ENCODE data around the gene TRAF3IP1. TPM values are rescaled to one million over a fixed set of nuclear protein-coding genes. Genes with fewer than 3 reads are reported as not detected.

The TRAF3IP1 gene
- total RNA-seq, 4 donors from 2014 or later, result 12.6 to 41.8 (median 27.6) TPM

DNA sequence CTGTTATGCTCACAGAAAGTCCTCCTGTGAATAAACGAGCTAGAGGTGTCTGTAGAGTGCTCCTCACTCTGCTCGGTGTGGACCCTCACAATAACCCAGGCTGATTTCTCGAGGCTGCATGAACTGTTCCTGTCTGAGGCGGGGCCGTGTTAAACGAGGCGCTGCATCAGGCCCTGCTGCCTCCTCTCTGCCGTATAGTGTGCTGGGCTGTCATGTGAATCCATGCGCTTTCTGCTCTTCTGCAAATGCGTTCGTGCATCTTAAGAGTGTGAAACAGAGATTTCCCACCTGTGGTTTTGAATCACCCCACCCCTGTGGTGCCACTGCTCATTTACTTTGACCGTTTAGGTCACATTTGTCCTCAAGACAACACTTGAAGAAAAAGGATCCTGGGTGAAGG, 26.2 kb downstream of the TRAF3IP1 start:
- TF ChIP-seq, protein P1, sequence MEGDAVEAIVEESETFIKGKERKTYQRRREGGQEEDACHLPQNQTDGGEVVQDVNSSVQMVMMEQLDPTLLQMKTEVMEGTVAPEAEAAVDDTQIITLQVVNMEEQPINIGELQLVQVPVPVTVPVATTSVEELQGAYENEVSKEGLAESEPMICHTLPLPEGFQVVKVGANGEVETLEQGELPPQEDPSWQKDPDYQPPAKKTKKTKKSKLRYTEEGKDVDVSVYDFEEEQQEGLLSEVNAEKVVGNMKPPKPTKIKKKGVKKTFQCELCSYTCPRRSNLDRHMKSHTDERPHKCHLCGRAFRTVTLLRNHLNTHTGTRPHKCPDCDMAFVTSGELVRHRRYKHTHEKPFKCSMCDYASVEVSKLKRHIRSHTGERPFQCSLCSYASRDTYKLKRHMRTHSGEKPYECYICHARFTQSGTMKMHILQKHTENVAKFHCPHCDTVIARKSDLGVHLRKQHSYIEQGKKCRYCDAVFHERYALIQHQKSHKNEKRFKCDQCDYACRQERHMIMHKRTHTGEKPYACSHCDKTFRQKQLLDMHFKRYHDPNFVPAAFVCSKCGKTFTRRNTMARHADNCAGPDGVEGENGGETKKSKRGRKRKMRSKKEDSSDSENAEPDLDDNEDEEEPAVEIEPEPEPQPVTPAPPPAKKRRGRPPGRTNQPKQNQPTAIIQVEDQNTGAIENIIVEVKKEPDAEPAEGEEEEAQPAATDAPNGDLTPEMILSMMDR (IDR thresholded peaks at IDR 0.05), result no peak
- TF ChIP-seq POLR2A (IDR thresholded peaks at IDR 0.05), result no peak
- Histone ChIP-seq H3K27ac (no peak overlapping the region), H3K36me3 (no peaks in the 10 kb centered on the region), H3K9me3 (no peaks in the 10 kb centered on the region), H3K27me3 (no peaks in the 10 kb centered on the region), H3K4me1 (no peaks in the 10 kb centered on the region), H3K4me3 (no peak overlapping the region)
- intact Hi-C loops (cut with DNase I; ENCODE audit: low total_unique reads), result no loop called here
- DNase-seq, result no peak

DNA sequence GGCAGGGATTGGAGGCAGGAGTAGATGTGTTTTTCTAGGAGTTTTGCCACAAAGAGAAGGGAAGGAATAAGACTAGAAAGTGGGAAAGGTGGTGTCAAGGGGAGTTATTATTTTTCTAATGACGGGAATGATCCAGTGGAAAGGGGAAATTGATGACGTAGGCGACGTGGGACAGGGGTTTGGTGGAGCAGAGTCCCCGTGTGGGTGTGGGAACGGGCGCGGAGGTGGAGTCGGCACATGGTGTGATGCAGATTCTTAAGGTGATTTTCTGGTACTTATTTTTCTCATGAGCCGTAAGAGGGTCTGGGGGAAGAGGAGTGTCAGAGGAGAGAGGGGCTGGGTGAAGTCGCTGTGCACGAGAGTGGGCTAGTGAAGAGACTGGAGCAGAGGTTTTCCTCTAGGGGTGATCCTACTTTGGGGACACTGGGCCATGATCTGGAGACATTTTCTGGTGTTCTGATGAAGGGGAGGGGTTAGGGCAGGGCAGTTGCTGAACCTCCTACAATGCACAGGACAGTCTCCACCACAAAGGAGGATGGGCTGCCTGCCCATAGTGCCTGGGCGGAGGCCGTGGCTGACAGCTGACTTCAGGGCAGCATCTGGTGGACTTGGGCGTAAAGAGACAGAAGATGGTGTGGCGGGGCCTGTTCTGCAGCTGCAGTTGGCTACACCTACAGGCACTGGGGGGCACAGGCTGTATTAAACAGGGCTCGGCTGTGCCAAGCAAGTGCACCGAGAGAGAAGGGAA, 30.0 kb downstream of the TRAF3IP1 start:
- intact Hi-C loops (cut with DNase I; ENCODE audit: low total_unique reads), result no loop called here
- H3K36me3 ChIP-seq, result no peaks in the 10 kb centered on the region
- DNase-seq, result no peak

DNA sequence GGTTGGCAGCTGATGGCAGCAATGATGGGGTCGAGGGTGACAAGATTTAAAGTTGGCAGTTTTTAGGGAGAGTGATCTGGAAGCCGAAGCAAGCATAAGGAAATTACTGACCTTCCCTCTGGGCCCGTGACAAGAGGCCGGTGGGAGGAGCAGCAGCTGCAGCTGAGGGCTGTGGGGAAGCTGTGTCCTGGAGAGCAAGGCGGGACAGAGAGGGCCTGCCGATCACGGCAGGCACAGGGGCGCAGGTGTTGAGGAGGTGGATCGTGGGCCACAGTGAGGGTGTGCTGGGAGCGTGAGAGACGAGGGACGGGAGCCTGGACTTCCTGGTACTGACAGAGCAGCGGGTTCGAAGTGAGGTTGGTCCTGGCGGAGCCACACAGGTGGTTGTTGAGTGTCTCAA, 31.0 kb downstream of the TRAF3IP1 start:
- H3K36me3 ChIP-seq, result no peaks in the 10 kb centered on the region
- no peak for TF ChIP-seq POLR2A (IDR thresholded peaks at IDR 0.05)
- TF ChIP-seq, protein P1 (IDR thresholded peaks at IDR 0.05), result no peak
- no peak overlapping the region for H3K27ac ChIP-seq
- H3K4me3 ChIP-seq, result no peak overlapping the region
- no peak for DNase-seq
- intact Hi-C loops (cut with DNase I; ENCODE audit: low total_unique reads), result no loop called here
- H3K4me1 ChIP-seq, result no peaks in the 10 kb centered on the region
- H3K9me3 ChIP-seq, result no peaks in the 10 kb centered on the region
- H3K27me3 ChIP-seq, result no peaks in the 10 kb centered on the region

More for the DNA sequence above, 30.0 kb downstream of the TRAF3IP1 start:
- H3K4me1 ChIP-seq, result no peaks in the 10 kb centered on the region
- no peak overlapping the region for H3K27ac ChIP-seq
- no peaks in the 10 kb centered on the region for H3K27me3 ChIP-seq
- H3K4me3 ChIP-seq, result no peak overlapping the region
- H3K9me3 ChIP-seq, result no peaks in the 10 kb centered on the region
- TF ChIP-seq, protein P1 (IDR thresholded peaks at IDR 0.05), result no peak
- TF ChIP-seq POLR2A (IDR thresholded peaks at IDR 0.05), result no peak

DNA sequence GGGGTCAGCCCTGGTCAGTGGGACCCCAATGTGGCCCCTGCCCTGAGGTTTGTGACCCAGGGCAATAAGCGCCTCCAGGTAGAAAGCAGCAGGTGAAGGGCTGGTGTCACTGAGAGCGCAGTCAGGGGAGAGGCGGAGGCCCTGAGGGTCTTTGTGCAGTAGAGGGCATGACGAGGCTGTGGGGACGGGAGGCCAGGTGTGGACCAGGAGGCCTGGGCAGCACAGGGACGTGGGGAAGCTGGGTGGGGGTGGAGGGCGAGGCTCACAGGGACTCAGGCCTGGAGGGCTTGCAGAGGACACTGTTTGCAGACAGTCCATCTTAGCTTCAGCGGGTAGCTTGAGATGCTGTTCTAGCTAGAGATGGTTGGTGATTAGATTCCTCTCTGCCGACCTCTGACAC, 32.0 kb downstream of the TRAF3IP1 start:
- intact Hi-C loops (cut with DNase I; ENCODE audit: low total_unique reads), result no loop called here
- H3K27ac ChIP-seq, result no peak overlapping the region
- H3K4me1 ChIP-seq, result no peaks in the 10 kb centered on the region
- TF ChIP-seq POLR2A (IDR thresholded peaks at IDR 0.05), result no peak
- no peaks in the 10 kb centered on the region for H3K36me3 ChIP-seq
- H3K9me3 ChIP-seq, result no peaks in the 10 kb centered on the region
- H3K27me3 ChIP-seq, result no peaks in the 10 kb centered on the region
- H3K4me3 ChIP-seq, result no peak overlapping the region
- no peak for DNase-seq

DNA sequence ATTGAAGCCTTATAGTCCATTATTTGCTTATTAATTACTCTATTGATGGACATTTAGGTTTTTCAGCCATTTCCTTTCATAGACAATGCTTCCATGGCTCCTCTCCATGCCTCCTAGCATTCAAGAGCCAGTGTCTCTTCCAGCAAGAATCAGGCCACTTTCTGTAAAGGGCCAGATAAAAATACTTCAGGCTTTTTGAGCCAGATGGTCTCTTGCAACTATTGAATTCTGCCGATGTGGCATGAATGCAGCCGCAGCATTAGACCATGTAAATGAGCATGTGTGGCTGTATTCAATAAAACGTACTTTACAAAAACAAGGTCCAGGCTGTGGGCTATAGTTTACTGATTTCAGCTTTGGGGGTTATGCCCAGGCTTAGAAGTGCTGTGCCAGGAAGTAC, 38.5 kb downstream of the TRAF3IP1 start:
- H3K27ac ChIP-seq, result no peak overlapping the region
- no peaks in the 10 kb centered on the region for H3K4me1 ChIP-seq
- TF ChIP-seq, protein P1 (IDR thresholded peaks at IDR 0.05), result no peak
- TF ChIP-seq POLR2A (IDR thresholded peaks at IDR 0.05), result no peak
- H3K4me3 ChIP-seq, result no peak overlapping the region
- DNase-seq, result no peak
- no peaks in the 10 kb centered on the region for H3K9me3 ChIP-seq
- no peaks in the 10 kb centered on the region for H3K27me3 ChIP-seq
- H3K36me3 ChIP-seq, result no peaks in the 10 kb centered on the region
- intact Hi-C loops (cut with DNase I; ENCODE audit: low total_unique reads), result no loop called here

Data from uterus (tissue), 4 donors.